ENCODE results near the gene HOXC9.
"Not testable (repeated sequence)": the region's sequence is repeated elsewhere in the genome, so short reads cannot be mapped to it uniquely, and the experiment has no call there.

Gene HOXC9

GRCh38 chr12:54040148-54040494 is 40.2 kb downstream of the HOXC9 start:
- FAIRE-seq (no peak), DNase-seq (ENCODE audit: insufficient read length, low spot score) (no peak)
- TF ChIP-seq CTCF (IDR thresholded peaks at IDR 0.05; ENCODE audit: insufficient read depth, missing control alignments) = no peak

DNA sequence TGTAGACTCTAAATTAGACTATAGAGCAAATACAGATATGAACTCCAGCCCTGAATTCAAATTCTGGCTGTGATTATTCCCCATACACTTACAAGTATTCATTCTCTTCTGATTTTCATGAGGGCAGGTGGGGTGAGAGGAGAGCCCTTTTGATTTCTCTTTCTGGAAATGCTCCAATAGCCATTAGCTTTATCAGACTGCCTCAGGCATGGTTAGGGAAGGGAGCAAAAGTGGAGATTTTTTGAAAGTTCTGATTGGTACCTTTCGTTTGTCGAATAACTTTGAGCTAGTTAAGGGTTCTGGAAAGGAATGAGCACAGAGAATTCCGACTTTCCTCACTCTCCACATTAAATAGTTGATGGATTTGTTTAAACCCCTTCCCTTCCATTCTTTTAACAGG is 40.7 kb downstream of the HOXC9 start:
- DNase-seq (ENCODE audit: insufficient read length, low spot score) (no peak), FAIRE-seq (no peak)
- no peak for TF ChIP-seq CTCF (IDR thresholded peaks at IDR 0.05; ENCODE audit: insufficient read depth, missing control alignments)

- no peak for TF ChIP-seq CTCF (IDR thresholded peaks at IDR 0.05; ENCODE audit: insufficient read depth, missing control alignments)
- no peak for DNase-seq (ENCODE audit: insufficient read length, low spot score)
- no peak for FAIRE-seq
Measured at GRCh38 chr12:54041097-54041690, 41.2 kb downstream of the HOXC9 start.

GRCh38 chr12:54042033-54042432 is 42.1 kb downstream of the HOXC9 start:
- DNase-seq (ENCODE audit: insufficient read length, low spot score); FAIRE-seq: not testable (repeated sequence)

DNA sequence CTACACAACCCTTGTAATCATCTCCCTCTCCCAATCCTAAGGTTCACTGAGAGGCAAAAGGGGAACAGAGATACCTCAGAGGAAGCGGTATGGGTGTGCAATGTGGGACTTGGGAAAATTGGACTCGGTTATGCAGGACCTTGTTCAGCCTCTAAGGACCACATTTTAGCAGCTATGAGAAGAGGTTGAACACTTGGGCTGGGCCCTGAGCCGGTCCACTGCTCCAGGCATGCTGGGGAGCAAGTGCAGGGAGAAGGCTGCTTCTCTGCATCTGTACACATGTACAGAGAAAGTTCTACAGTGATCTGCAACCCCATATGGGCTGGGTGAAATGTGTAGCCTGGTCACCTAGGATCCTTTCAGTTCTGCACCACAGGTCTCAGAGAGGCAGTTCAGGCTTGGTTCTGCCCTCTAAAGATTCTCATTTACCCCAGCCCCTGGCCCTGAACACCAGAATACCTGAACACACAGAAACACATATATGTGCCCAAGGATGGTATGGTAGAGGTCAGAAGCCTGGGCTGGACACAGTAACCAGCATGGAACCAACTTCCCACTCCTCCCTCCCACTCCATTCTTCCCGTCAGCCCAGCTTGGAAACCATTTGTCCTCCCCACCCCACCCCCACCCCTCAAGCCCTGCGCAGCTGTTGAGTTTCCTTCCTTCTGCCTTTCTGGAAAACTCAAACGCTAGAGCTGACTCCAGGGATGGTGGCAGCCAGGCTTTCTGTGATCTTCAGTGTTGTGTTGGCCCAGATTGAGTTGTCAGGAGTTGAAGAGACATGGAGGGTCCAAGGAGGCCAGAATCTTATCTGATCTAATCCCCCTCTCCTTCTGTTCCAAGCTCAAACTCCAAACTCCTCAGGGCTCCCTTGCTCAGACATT is 43.3 kb downstream of the HOXC9 start:
- DNase-seq (ENCODE audit: insufficient read length, low spot score) (no peak), FAIRE-seq (no peak)
- no peak for TF ChIP-seq CTCF (IDR thresholded peaks at IDR 0.05; ENCODE audit: insufficient read depth, missing control alignments)

DNA sequence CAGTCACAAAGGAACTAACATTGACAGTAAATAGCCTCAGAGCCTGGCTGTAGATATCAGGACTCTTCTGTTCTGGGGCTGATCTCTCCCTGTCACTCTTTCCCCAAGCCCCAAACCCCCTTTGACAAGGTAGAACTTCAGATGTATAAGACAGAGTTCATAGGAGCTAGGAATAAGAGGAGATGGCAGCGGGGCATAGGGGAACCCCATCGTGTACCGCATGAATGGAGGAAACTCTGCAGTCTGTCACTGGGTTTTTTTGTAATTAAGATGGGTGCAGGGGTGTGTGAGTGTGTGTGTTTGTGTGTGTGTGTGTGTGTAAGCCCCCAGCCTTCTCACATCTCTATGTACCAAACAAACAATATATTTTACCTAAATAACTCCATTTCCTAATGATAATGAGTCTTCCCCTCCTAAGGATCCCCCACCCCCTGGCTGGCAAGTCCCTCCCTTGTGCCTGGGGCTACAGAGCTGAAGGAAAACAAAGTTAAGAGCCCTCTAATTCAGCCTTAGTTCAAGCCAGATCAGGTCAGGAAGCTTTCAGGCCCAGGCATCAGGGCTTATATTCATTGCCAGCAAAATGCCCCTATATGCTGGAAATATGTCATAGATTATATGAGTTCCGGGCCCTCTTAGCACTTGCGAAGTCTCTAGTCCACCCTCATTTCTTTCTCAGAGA is 44.6 kb downstream of the HOXC9 start:
- no peak for TF ChIP-seq CTCF (IDR thresholded peaks at IDR 0.05; ENCODE audit: insufficient read depth, missing control alignments)
- DNase-seq (ENCODE audit: insufficient read length, low spot score) = no peak
- FAIRE-seq = no peak

GRCh38 chr12:54045401-54045800 is 45.4 kb downstream of the HOXC9 start:
- FAIRE-seq (no peak), DNase-seq (ENCODE audit: insufficient read length, low spot score) (no peak)
- no peak for TF ChIP-seq CTCF (IDR thresholded peaks at IDR 0.05; ENCODE audit: insufficient read depth, missing control alignments)

All from D721Med (cell line).